Activated T-cell treated with anti-CD3 and anti-CD28 coated beads, Interleukin-2, amount 50 U/mL, for 72 hours (primary cell): ENCODE data around the gene AQP2. TPM values are rescaled to one million over a fixed set of nuclear protein-coding genes. Genes with fewer than 3 reads are reported as not detected.
A peak's percentile ranks its signal among the peaks of the same experiment; 100 is the strongest.

Source experiments
- ATAC-seq, 2 donors: fragments of 150-1000 bp; cut with Tn5 transposase; replicated peaks in 1 of 2; 2 replicates each; pipeline ENCODE4 v1.10.0; 2021; ENCODE audit warnings: moderate library complexity in 2 of 2, mild to moderate bottlenecking in 1 of 2
- DNase-seq, 2 donors: peaks; one replicate each; pipeline ENCODE4 v3.0.0; 2021 to 2022; ENCODE audit warnings: mixed read lengths in 1 of 2
- H3K27ac Mint-ChIP-seq: one replicate; pipeline ENCODE4 v1.8.0; 2022; ENCODE audit warnings: mild to moderate bottlenecking, moderate library complexity, mixed read lengths
- H3K27me3 Mint-ChIP-seq: one replicate; pipeline ENCODE4 v1.8.0; 2022; ENCODE audit warnings: low read depth, mixed read lengths
- H3K36me3 Mint-ChIP-seq, 2 donors: one replicate each; pipeline ENCODE4 v1.8.0; 2022; ENCODE audit warnings: mixed read lengths in 2 of 2, mild to moderate bottlenecking in 1 of 2; ENCODE audit not compliant: insufficient read depth in 2 of 2
- H3K4me1 Mint-ChIP-seq: one replicate; pipeline ENCODE4 v1.8.0; 2022; ENCODE audit warnings: low read depth, mixed read lengths
- H3K4me3 Mint-ChIP-seq, 2 donors: one replicate each; pipeline ENCODE4 v1.8.0; 2022; ENCODE audit warnings: mild to moderate bottlenecking in 2 of 2, mixed read lengths in 2 of 2, moderate library complexity in 2 of 2
- H3K9me3 Mint-ChIP-seq, 2 donors: one replicate each; pipeline ENCODE4 v1.8.0; 2022; ENCODE audit warnings: mixed read lengths in 2 of 2
- total RNA-seq, 2 donors: library from RNA; stranded (reverse); gene quantifications; one replicate each; pipeline ENCODE4 v1.2.3, GENCODE V29; 2022

AQP2 gene
- total RNA-seq, 2 donors from 2014 or later: not detected

- peaks cover 76% of the 10 kb centered on the region for H3K27me3 Mint-ChIP-seq
- peaks cover 7% of the 10 kb centered on the region for H3K4me1 Mint-ChIP-seq
- ATAC-seq: no peak
- no peak overlapping the region for H3K27ac Mint-ChIP-seq
- H3K9me3 Mint-ChIP-seq: no peaks in the 10 kb centered on the region
- H3K36me3 Mint-ChIP-seq: peaks cover 4 to 5% of the 10 kb centered on the region in 2 donors
- no peak overlapping the region for H3K4me3 Mint-ChIP-seq
- DNase-seq: no peak
Observed at GRCh38 chr12:49957570-49957967, 7.0 kb downstream of the AQP2 start.

- no peak for ATAC-seq
- peaks cover 4 to 5% of the 10 kb centered on the region in 2 donors for H3K36me3 Mint-ChIP-seq
- H3K27me3 Mint-ChIP-seq: peaks cover 84% of the 10 kb centered on the region
- DNase-seq: no peak
- no peaks in the 10 kb centered on the region for H3K9me3 Mint-ChIP-seq
- H3K27ac Mint-ChIP-seq: no peak overlapping the region
- peak overlapping the region; percentile 53 to 60 for H3K4me3 Mint-ChIP-seq
- peaks cover 7% of the 10 kb centered on the region for H3K4me1 Mint-ChIP-seq
Observed at GRCh38 chr12:49959685-49960473, 9.3 kb downstream of the AQP2 start.

DNA sequence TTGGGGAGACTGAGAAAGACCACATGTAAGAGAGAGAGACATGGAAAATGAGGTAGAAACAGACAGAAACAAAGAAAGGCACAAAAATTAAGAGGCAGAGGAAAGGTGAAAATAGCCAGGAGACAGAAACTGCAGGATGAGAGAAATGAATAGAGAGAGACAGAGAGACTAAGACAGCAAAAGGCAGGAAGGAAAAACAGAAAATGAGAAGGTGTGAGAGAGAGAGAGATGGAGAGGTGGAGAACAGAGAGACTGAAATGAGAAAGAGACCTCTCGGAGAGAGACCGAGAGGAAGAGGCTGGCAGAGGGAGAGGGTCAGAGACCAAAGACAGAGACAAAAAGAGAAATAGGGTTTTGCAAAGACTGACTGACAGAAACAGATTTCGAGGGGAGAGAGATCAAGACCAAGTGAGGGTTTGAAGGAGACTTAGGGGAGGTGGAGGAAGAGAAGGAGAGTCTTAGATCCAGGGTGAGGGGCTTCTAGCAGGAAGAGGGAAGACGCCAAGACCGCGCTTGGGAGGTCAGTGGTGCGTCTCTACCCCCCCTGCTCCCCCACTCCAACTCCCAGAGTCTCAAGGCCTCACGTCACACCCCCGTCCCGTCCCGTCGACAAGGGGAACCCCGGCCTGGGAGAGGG lies 10.1 kb downstream of the AQP2 start:
- Mint-ChIP-seq H3K27ac (no peak overlapping the region), H3K27me3 (peaks cover 84% of the 10 kb centered on the region), H3K4me1 (peaks cover 7% of the 10 kb centered on the region), H3K9me3 (no peaks in the 10 kb centered on the region), H3K36me3 (peaks cover 4 to 5% of the 10 kb centered on the region in 2 donors), H3K4me3 (peak overlapping the region; percentile 53 to 60)
- no peak for ATAC-seq
- no peak for DNase-seq

DNA sequence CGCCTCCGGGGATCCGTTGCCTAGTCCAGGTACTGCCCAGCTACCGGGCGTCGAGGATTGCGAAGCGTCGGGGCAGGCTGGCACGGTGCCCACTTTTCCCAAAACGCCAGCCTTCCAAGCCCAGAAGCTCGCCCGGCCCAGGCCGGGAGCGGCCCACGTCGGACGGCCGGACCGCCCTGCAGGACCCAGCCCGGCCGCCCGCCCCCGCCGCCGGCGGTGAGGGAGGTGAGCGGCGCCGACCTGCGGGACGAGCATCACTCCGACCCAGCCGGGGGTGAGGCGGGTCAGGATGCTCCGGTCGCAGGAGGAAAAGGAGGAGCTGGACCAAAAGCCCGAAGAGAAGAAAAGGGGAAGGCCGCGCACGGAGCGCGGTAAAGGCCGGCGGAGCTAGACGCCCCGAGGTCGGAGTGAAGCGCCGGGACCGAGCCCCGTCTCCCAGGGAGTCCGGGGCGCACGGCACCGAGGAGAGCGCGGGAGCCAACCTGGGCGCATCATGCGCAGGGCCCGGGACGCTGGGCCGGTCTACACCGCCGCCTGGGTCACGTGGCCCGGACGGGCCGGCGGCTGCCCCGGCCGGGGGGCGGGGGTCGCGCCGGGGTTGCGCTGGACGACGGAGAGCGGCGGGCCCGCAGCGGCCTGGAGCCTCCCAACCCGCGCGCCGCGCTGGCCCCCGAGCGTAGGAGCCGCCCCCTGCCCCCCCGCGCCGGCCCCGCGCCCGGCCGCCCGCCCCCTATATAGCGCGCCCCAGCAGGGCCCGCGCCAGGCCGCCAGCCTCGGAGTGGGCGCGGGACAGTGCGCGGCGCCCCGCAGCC lies 10.8 kb downstream of the AQP2 start, which contains the start of gene AQP5:
Gene AQP5, plus strand, starts transcription at position 762 of the 812 bp plus-strand sequence. CDS start 146 bp downstream, outside the sequence.
- ATAC-seq: peak; percentile 42 to 49
- Mint-ChIP-seq H3K27me3 (peaks cover 85% of the 10 kb centered on the region), H3K4me3 (peak within 1 kb of the TSS; percentile 53 to 72), H3K4me1 (peaks cover 7% of the 10 kb centered on the region), H3K27ac (no peak within 1 kb of the TSS), H3K9me3 (no peaks in the 10 kb centered on the region), H3K36me3 (peaks cover 4 to 5% of the 10 kb centered on the region in 2 donors)
- DNase-seq: no peak

- H3K4me1 Mint-ChIP-seq: peaks cover 12% of the 10 kb centered on the region
- H3K36me3 Mint-ChIP-seq: peaks cover 4 to 5% of the 10 kb centered on the region in 2 donors
- peaks cover 79% of the 10 kb centered on the region for H3K27me3 Mint-ChIP-seq
- peak overlapping the region; percentile 24 to 54 for H3K4me3 Mint-ChIP-seq
- ATAC-seq (no peak), DNase-seq (no peak)
- H3K27ac Mint-ChIP-seq: no peak overlapping the region
- H3K9me3 Mint-ChIP-seq: no peaks in the 10 kb centered on the region
Observed at GRCh38 chr12:49961993-49962764, 11.6 kb downstream of the AQP2 start.

DNA sequence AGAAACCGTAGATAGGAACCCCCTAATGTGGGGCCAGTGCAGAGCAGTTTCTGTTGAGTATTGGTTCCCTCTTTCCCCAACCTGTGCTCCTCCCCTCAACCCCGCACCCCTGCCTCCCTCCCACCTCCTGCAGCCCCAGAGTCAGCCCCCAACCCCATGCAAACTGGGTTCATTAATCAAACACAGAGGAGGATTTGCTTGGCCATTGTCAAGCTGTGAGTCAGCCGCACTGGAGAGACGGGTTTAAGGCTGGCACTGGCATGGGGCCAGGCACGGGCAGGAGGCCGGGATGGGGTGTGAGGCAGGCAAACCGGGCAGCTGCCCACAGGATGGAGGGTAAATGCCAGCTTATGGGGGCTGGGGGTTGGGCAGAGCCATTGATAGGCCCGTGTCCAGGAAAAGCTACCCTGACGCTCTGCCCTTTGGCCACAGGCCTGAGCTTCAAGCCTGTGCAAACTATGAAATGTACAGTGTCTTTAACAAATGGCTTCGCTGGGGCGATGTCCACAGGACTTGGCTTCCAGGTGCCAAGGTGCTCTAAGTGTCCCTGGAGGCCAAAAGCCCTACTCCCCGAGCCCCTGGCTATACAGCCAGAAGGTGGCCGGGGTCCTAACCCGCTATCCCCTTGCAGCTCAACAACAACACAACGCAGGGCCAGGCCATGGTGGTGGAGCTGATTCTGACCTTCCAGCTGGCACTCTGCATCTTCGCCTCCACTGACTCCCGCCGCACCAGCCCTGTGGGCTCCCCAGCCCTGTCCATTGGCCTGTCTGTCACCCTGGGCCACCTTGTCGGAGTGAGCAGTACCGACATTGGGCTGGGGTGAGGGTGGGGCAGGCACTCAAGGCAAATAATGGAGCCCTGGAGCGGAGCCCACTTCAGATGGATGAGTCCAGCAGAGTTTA lies 12.6 kb downstream of the AQP2 start:
- peaks cover 13% of the 10 kb centered on the region for H3K4me1 Mint-ChIP-seq
- H3K27ac Mint-ChIP-seq: no peak overlapping the region
- DNase-seq: no peak
- H3K9me3 Mint-ChIP-seq: no peaks in the 10 kb centered on the region
- H3K36me3 Mint-ChIP-seq: peaks cover 4 to 5% of the 10 kb centered on the region in 2 donors
- H3K27me3 Mint-ChIP-seq: peaks cover 70% of the 10 kb centered on the region
- ATAC-seq: no peak
- H3K4me3 Mint-ChIP-seq: no peak overlapping the region

- no peak overlapping the region for H3K4me3 Mint-ChIP-seq
- H3K27me3 Mint-ChIP-seq: peaks cover 59% of the 10 kb centered on the region
- ATAC-seq: no peak
- DNase-seq: no peak
- no peak overlapping the region for H3K27ac Mint-ChIP-seq
- no peaks in the 10 kb centered on the region for H3K9me3 Mint-ChIP-seq
- peaks cover 13% of the 10 kb centered on the region for H3K4me1 Mint-ChIP-seq
- peaks cover 4 to 5% of the 10 kb centered on the region in 2 donors for H3K36me3 Mint-ChIP-seq
Observed at GRCh38 chr12:49963976-49964815, 13.7 kb downstream of the AQP2 start.

- peaks cover 13% of the 10 kb centered on the region for H3K4me1 Mint-ChIP-seq
- no peaks in the 10 kb centered on the region for H3K9me3 Mint-ChIP-seq
- peaks cover 4 to 5% of the 10 kb centered on the region in 2 donors for H3K36me3 Mint-ChIP-seq
- no peak for DNase-seq
- H3K4me3 Mint-ChIP-seq: no peak overlapping the region
- peaks cover 51% of the 10 kb centered on the region for H3K27me3 Mint-ChIP-seq
- no peak overlapping the region for H3K27ac Mint-ChIP-seq
- no peak for ATAC-seq
Observed at GRCh38 chr12:49964849-49965624, 14.5 kb downstream of the AQP2 start.

DNA sequence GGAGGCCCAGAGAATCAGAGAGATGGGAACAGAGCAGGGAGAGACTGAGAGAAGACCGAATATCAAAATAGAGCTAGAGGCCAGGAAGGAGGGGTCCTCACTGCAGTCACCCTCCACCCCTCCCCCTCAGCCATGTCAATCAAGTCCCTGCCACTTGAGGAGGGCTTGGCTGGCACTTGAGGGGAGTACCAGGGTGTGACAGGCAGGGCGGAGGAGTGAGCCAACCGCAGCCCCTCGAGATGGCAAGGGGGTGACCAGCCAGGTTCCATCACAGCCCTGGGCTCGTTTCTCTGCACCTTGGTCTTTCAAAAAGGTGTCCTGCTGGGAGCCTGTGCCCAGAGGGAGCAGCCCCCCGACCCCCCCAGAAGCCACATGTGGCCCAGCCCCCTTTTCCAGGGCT lies 15.3 kb downstream of the AQP2 start:
- H3K9me3 Mint-ChIP-seq: no peaks in the 10 kb centered on the region
- ATAC-seq (no peak), DNase-seq (no peak)
- no peak overlapping the region for H3K27ac Mint-ChIP-seq
- H3K4me1 Mint-ChIP-seq: peaks cover 6% of the 10 kb centered on the region
- H3K4me3 Mint-ChIP-seq: no peak overlapping the region
- no peaks in the 10 kb centered on the region for H3K36me3 Mint-ChIP-seq
- H3K27me3 Mint-ChIP-seq: peaks cover 43% of the 10 kb centered on the region

DNA sequence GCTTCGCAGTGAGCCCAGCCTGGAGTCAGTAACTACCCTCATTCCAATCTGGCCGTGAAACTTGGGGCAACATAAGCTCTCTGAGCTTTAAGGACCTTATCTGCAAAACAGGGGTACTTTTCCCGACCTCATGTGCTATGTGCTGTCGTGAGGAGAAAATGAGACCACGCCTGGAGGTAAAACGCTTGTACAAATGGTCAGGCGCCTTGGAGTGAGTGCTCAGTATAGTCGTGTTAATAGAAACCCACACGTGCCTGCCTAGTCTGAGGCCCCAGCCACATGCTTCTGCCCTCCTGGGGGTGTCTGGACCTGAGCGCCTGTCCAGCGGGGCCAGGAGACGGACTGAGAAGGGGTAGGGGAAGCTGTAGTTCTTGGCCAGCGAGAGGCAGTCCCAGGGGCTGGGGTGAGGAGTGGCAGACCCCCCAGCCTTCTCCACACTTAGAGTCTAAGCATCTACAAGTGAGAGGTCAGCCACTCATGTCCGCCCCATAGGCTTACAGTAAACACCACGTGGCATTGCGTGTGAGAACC lies 16.0 kb downstream of the AQP2 start:
- Mint-ChIP-seq H3K27ac (no peak overlapping the region), H3K4me3 (peak overlapping the region in 1 of 2 donors; percentile 18), H3K4me1 (peaks cover 6% of the 10 kb centered on the region), H3K36me3 (no peaks in the 10 kb centered on the region), H3K9me3 (no peaks in the 10 kb centered on the region), H3K27me3 (peaks cover 41% of the 10 kb centered on the region)
- peak in 1 of 2 donors; percentile 2 for ATAC-seq
- DNase-seq: no peak
